Gastrocnemius medialis (tissue), 4 donors: ENCODE data around the gene UNC5CL. TPM values are rescaled to one million over a fixed set of nuclear protein-coding genes. Genes with fewer than 3 reads are reported as not detected.

ENCODE experiments used
- ATAC-seq, 2 donors: fragments of 150-250 bp; one replicate each; pipeline ENCODE4 v1.9.1; 2016
- DNase-seq, 2 donors: peaks; one replicate each; pipeline ENCODE4 v3.0.0-alpha.2; 2019
- H3K27ac ChIP-seq, 4 donors: fragments of 200-600 bp; sonication (generic); 1 replicate in 1 of 4; 2 replicates in 3 of 4; pipeline ENCODE4 v1.5.1; 2016 to 2018; ENCODE audit warnings: mild to moderate bottlenecking in 2 of 4, moderate library complexity in 1 of 4
- H3K27me3 ChIP-seq, 3 donors: fragments of 200-600 bp; sonication (generic) in 2 of 3; 1 replicate in 1 of 3; 2 replicates in 2 of 3; pipeline versions ENCODE4 v1.5.1 to v1.6.0; 2016 to 2019; ENCODE audit warnings: mild to moderate bottlenecking in 1 of 3, moderate library complexity in 1 of 3
- H3K36me3 ChIP-seq, 2 donors: fragments of 200-600 bp; sonication (generic) in 1 of 2; one replicate each; pipeline ENCODE4 v1.5.1; 2017 to 2018
- H3K4me1 ChIP-seq, 2 donors: fragments of 200-600 bp; sonication (generic) in 1 of 2; one replicate each; pipeline ENCODE4 v1.5.1; 2016 to 2017; ENCODE audit warnings: mild to moderate bottlenecking in 2 of 2
- H3K4me3 ChIP-seq, 4 donors: fragments of 200-600 bp; sonication (generic) in 3 of 4; 1 replicate in 1 of 4; 2 replicates in 3 of 4; pipeline ENCODE4 v1.5.1; 2016 to 2019; ENCODE audit warnings: mild to moderate bottlenecking in 2 of 4
- H3K9me3 ChIP-seq, 3 donors: fragments of 200-600 bp; sonication (generic) in 2 of 3; 1 replicate in 1 of 3; 2 replicates in 2 of 3; pipeline ENCODE4 v1.5.1; 2016 to 2019
- CTCF ChIP-seq, 5 experiments: fragments of 450-650 bp in 3 of 5; fragments of 200-600 bp in 2 of 5; sonication (generic) in 2 of 5; IDR thresholded peaks in 4 of 5; conservative IDR thresholded peaks in 1 of 5; 1 replicate in 4 of 5; 2 replicates in 1 of 5; pipeline ENCODE4 v1.5.1; 2016 to 2019; ENCODE audit warnings: antibody characterized with exemption in 5 of 5, mild to moderate bottlenecking in 3 of 5, moderate library complexity in 3 of 5
- POLR2A ChIP-seq, 2 donors: fragments of 450-650 bp; IDR thresholded peaks; one replicate each; pipeline ENCODE4 v1.6.1; 2017; ENCODE audit warnings: antibody characterized with exemption in 2 of 2, mild to moderate bottlenecking in 2 of 2, moderate library complexity in 2 of 2
- in situ Hi-C, 4 donors: fragments of 200-750 bp; cut with MboI; loops; one replicate each; pipeline versions ENCODE4 v1.15.0 to v1.8.0; 2017; ENCODE audit warnings: low sequenced_read_pairs in 4 of 4
- intact Hi-C: fragments of 100-400 bp; cut with DNase I; formaldehyde crosslinking; loops from one replicate; pipeline ENCODE4 v1.15.1; 2023; ENCODE audit warnings: low total_unique reads
- total RNA-seq, 4 donors: library from RNA; depleted of rRNA; stranded (reverse); fragments of >200 nt; gene quantifications; one replicate each; pipeline versions ENCODE4 v1.1.0 to v1.2.3, GENCODE V29; 2016

The UNC5CL gene
- total RNA-seq, 4 donors from 2014 or later, result 0.20 to 0.52 (median 0.29) TPM

- ATAC-seq, result peak; percentile 45 to 49
- peaks cover 34 to 48% of the 10 kb centered on the region in 2 donors for H3K4me1 ChIP-seq
- TF ChIP-seq CTCF (IDR thresholded peaks at IDR 0.05 in 4 of 5, conservative IDR thresholded peaks at IDR 0.05 in 1 of 5) (peak in 4 of 5 experiments; percentile 49 to 82 (median 62)), POLR2A (IDR thresholded peaks at IDR 0.05) (peak; percentile 97 to 98)
These were observed 34.4 kb upstream of the UNC5CL start for GRCh38 chr6:41073203-41073967.

GRCh38 chr6:41072836-41073202, 33.8 kb upstream of the UNC5CL start, which contains the start of gene NFYA:
TSS of gene NFYA (plus strand) at chr6:41072974. CDS start at chr6:41079090, 6,116 bp downstream.
- DNase-seq (no peak), ATAC-seq (peak; percentile 57)
- Histone ChIP-seq H3K4me3 (peak within 1 kb of the TSS; percentile 75 to 93 (median 82)), H3K36me3 (peaks cover 0 to 6% of the 10 kb centered on the region in 2 donors), H3K27me3 (no peaks in the 10 kb centered on the region), H3K27ac (peak within 1 kb of the TSS; percentile 97 to 99 (median 98)), H3K9me3 (no peaks in the 10 kb centered on the region), H3K4me1 (peaks cover 34 to 46% of the 10 kb centered on the region in 2 donors)
- in situ Hi-C loops (no loop called here), intact Hi-C loops (loop anchor here (2.0 to 10.0 kb wide), 5 partner anchors 20 to 1141 kb away; partner anchors contain the start of genes APOBEC2, MOCS1, PRICKLE4 and TOMM6)
- no peak for TF ChIP-seq CTCF (IDR thresholded peaks at IDR 0.05 in 4 of 5, conservative IDR thresholded peaks at IDR 0.05 in 1 of 5)
- TF ChIP-seq POLR2A (IDR thresholded peaks at IDR 0.05), result no peak

More at GRCh38 chr6:41073203-41073967, 34.4 kb upstream of the UNC5CL start:
- Histone ChIP-seq H3K27ac (peak overlapping the region; percentile 97 to 99 (median 98)), H3K4me3 (peak overlapping the region; percentile 75 to 93 (median 82)), H3K9me3 (no peaks in the 10 kb centered on the region), H3K27me3 (no peaks in the 10 kb centered on the region), H3K36me3 (peaks cover 0 to 6% of the 10 kb centered on the region in 2 donors)
- in situ Hi-C loops (no loop called here), intact Hi-C loops (loop anchor here (2.0 to 10.0 kb wide), 5 partner anchors 21 to 1141 kb away; partner anchors contain the start of genes APOBEC2, MOCS1, PRICKLE4 and TOMM6)
- DNase-seq, result peak; percentile 92

GRCh38 chr6:41071923-41072835, 33.2 kb upstream of the UNC5CL start, which contains the start of gene OARD1:
TSS of gene OARD1 (minus strand) at chr6:41072356. CDS start at chr6:41071634, 722 bp downstream.
- Histone ChIP-seq H3K27me3 (no peaks in the 10 kb centered on the region), H3K36me3 (peaks cover 0 to 6% of the 10 kb centered on the region in 2 donors), H3K4me1 (peaks cover 34 to 44% of the 10 kb centered on the region in 2 donors), H3K9me3 (no peaks in the 10 kb centered on the region), H3K4me3 (peak within 1 kb of the TSS; percentile 75 to 93 (median 82)), H3K27ac (peak within 1 kb of the TSS; percentile 97 to 99 (median 98))
- TF ChIP-seq CTCF (IDR thresholded peaks at IDR 0.05 in 4 of 5, conservative IDR thresholded peaks at IDR 0.05 in 1 of 5), result peak in 2 of 5 experiments; percentile 11 to 24
- peak; percentile 72 to 82 for TF ChIP-seq POLR2A (IDR thresholded peaks at IDR 0.05)
- peak; percentile 66 to 67 for ATAC-seq
- peak; percentile 99 for DNase-seq
- intact Hi-C loops (loop anchor here (2.0 to 10.0 kb wide), 5 partner anchors 19 to 1140 kb away; partner anchors contain the start of genes APOBEC2, MOCS1, PRICKLE4 and TOMM6), in situ Hi-C loops (no loop called here)

- ATAC-seq, result no peak
- peak overlapping the region; percentile 97 to 99 (median 98) for H3K27ac ChIP-seq
- H3K27me3 ChIP-seq, result no peaks in the 10 kb centered on the region
- H3K4me3 ChIP-seq, result peak overlapping the region; percentile 73 to 85 (median 77)
- H3K4me1 ChIP-seq, result peaks cover 36 to 39% of the 10 kb centered on the region in 2 donors
- DNase-seq, result no peak
- in situ Hi-C loops (no loop called here), intact Hi-C loops (loop anchor here (5.0 to 10.0 kb wide), 4 partner anchors 169 to 1139 kb away; partner anchors contain the start of genes MOCS1, PRICKLE4 and TOMM6)
- no peaks in the 10 kb centered on the region for H3K9me3 ChIP-seq
- TF ChIP-seq POLR2A (IDR thresholded peaks at IDR 0.05) (no peak), CTCF (IDR thresholded peaks at IDR 0.05 in 4 of 5, conservative IDR thresholded peaks at IDR 0.05 in 1 of 5) (no peak)
- H3K36me3 ChIP-seq, result peaks cover 0 to 6% of the 10 kb centered on the region in 2 donors
These were observed 32.5 kb upstream of the UNC5CL start for GRCh38 chr6:41071501-41071922.
